ENCODE data around the gene PACS2. TPM values are rescaled to one million over a fixed set of nuclear protein-coding genes. Genes with fewer than 3 reads are reported as not detected.
A peak's percentile ranks its signal among the peaks of the same experiment; 100 is the strongest.
"Not testable (repeated sequence)": the region's sequence is repeated elsewhere in the genome, so short reads cannot be mapped to it uniquely, and the experiment has no call there.

The PACS2 gene
- total RNA-seq, 4 donors from 2014 or later, result 142 to 225 (median 183) TPM

DNA sequence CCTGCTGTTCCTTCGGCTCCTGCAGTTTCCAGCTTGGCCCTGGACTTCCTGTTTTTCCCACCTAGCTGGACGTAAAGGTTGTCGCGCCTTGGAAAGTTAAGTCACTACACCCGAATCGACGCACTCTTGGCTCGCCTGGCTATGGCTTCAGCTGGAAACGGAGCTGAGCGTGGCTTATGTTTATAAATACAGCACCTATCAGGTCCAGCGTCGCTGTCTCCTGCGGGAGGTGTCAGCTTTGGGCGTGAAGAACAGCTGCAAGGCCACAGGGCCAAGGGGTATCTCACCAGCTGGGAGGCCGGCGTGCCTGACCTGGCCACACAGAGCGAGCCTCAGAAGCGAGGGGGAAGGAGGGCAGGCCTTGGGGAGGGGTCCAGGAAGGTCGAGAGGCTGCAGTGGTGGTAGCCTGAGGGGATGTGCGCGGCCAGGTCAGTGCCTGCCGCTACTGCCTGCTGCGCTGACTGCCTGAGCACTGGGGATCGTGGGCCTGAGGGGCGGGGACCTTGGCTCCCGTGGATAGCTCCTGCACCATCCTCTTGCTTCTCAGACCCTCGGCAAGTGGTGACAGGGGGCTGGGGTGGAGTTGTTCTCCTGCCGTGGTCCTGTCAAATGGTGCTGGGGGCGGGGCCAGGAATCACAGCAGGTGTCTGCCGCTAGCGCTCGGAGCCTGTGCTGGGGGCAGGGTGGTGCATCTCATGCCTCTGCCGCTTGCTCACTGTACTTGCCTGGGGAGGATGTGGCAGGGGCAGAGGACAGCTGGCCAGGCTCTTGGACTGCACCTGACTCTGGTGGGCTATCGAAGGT, 12.5 kb downstream of the PACS2 start:
- TF ChIP-seq EP300 (IDR thresholded peaks at IDR 0.05) (no peak), POLR2A (IDR thresholded peaks at IDR 0.05) (no peak)
- TF ChIP-seq, protein P1, sequence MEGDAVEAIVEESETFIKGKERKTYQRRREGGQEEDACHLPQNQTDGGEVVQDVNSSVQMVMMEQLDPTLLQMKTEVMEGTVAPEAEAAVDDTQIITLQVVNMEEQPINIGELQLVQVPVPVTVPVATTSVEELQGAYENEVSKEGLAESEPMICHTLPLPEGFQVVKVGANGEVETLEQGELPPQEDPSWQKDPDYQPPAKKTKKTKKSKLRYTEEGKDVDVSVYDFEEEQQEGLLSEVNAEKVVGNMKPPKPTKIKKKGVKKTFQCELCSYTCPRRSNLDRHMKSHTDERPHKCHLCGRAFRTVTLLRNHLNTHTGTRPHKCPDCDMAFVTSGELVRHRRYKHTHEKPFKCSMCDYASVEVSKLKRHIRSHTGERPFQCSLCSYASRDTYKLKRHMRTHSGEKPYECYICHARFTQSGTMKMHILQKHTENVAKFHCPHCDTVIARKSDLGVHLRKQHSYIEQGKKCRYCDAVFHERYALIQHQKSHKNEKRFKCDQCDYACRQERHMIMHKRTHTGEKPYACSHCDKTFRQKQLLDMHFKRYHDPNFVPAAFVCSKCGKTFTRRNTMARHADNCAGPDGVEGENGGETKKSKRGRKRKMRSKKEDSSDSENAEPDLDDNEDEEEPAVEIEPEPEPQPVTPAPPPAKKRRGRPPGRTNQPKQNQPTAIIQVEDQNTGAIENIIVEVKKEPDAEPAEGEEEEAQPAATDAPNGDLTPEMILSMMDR (IDR thresholded peaks at IDR 0.05), result no peak
- no peak overlapping the region for H3K4me3 ChIP-seq
- H3K27me3 ChIP-seq, result no peaks in the 10 kb centered on the region
- DNase-seq (ENCODE audit: low spot score in 2 of 2), result no peak
- H3K9me3 ChIP-seq, result peaks cover 0 to 3% (median 0%) of the 10 kb centered on the region in 4 donors
- H3K27ac ChIP-seq, result peak overlapping the region in 1 of 4 donors; percentile 21
- 78 to 83% methylated on average over 24 to 32 of the region's 34 CpGs for WGBS, 2 donors
- peaks cover 0 to 86% (median 31%) of the 10 kb centered on the region in 4 donors for H3K4me1 ChIP-seq
- H3K36me3 ChIP-seq, result no peaks in the 10 kb centered on the region

DNA sequence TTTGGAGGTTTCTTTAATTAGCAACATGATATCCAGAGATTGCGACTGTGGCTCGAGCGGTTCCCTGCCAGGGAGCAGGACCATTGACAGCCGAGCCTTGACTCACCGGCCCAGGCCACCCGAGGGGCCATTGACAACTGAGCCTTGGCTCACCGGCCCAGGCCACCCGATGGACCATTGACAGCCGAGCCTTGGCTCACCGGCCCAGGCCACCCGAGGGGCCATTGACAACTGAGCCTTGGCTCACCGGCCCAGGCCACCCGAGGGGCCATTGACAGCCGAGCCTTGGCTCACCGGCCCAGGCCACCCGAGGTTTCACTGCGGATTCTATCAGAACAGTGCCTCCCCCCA, 13.1 kb downstream of the PACS2 start:
- not testable (repeated sequence) for H3K36me3 ChIP-seq; H3K27me3 ChIP-seq; DNase-seq (ENCODE audit: low spot score in 2 of 2); H3K9me3 ChIP-seq; H3K4me3 ChIP-seq; H3K27ac ChIP-seq
- peaks cover 0 to 92% (median 33%) of the 10 kb centered on the region in 4 donors for H3K4me1 ChIP-seq
- WGBS, 2 donors, result 68 to 75% methylated on average over 13 to 15 of the region's 17 CpGs

DNA sequence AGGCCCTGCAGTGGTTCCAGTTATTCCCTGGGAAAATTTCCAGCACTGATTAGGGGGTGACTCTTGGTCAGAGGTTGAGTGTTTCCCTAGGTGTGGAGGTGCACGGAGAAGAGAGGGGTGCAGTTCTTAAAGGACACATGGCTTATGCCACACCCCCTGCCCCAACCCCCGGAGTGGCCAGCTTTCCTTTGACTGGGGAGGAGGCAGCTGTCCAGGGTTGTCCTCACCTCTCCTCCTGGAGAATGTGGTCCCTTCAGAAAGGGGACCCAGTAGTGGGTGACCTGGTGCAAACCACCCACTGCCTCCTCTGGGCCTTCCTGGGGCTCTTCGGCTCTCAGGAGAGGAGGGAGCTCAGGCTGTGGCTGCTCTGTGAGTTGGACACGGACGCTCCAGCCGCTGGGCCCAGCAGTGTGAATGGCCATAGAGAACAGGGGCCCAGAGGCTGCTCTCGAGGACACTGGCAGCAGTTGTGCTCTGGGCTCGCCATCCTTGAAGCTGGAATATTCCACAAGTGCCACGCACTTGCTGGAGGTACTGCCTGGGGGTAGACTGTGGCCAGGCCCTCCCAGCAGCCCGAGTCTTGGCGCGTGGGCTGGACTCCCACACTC, 13.6 kb downstream of the PACS2 start:
- peaks cover 0 to 95% (median 33%) of the 10 kb centered on the region in 4 donors for H3K4me1 ChIP-seq
- peak overlapping the region in 2 of 4 donors; percentile 63 to 70 for H3K27ac ChIP-seq
- no peak for TF ChIP-seq EP300 (IDR thresholded peaks at IDR 0.05)
- H3K36me3 ChIP-seq, result no peaks in the 10 kb centered on the region
- 59 to 73% methylated on average over 10 to 12 of the region's 12 CpGs for WGBS, 2 donors
- DNase-seq (ENCODE audit: low spot score in 2 of 2), result no peak
- H3K9me3 ChIP-seq, result peaks cover 0 to 3% (median 0%) of the 10 kb centered on the region in 4 donors
- no peak overlapping the region for H3K4me3 ChIP-seq
- H3K27me3 ChIP-seq, result no peaks in the 10 kb centered on the region

DNA sequence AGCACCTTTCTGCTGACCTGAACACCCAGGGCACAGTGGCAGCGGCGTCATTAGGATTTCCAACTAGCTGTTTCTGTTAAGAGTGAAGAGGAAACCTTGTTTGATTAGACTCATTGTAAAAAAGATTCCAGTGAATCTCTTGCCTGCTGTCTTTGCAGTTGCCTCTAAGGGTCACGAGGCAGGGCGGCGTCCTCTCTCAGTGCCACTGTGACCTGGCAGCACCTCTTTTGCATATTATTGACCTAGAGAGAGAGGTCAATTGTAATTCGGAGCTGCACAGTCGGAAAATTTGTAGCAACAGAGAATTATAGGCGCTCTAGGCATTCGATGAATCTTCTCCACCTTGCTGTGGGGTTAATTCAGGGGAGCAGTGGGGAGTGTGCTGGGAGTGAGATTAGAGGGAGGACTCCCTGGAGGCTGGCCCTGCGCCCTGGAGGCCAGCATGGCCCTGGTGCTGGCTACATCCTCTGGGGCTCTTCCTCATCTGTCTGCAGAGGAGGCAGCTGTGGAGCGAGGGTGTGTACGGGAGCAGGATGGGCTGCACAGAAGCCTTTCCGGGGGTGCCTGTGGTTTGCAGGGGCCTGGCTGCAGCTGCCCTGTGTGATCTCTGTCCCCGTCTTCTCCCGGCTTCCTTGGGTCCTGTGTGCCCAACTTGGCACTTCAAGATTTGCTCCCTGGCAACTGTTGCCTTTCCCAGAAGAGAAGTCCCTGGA, 14.3 kb downstream of the PACS2 start:
- H3K4me3 ChIP-seq, result no peak overlapping the region
- H3K9me3 ChIP-seq, result peaks cover 0 to 3% (median 0%) of the 10 kb centered on the region in 4 donors
- DNase-seq (ENCODE audit: low spot score in 2 of 2), result no peak
- H3K36me3 ChIP-seq, result no peaks in the 10 kb centered on the region
- peaks cover 0 to 95% (median 37%) of the 10 kb centered on the region in 4 donors for H3K4me1 ChIP-seq
- H3K27ac ChIP-seq, result peak overlapping the region in 2 of 4 donors; percentile 63 to 70
- no peaks in the 10 kb centered on the region for H3K27me3 ChIP-seq
- 62 to 69% methylated on average over 15 of the region's 15 CpGs for WGBS, 2 donors
- TF ChIP-seq, protein P1 (IDR thresholded peaks at IDR 0.05), result no peak
- no peak for TF ChIP-seq EP300 (IDR thresholded peaks at IDR 0.05)
- TF ChIP-seq POLR2A (IDR thresholded peaks at IDR 0.05), result no peak

DNA sequence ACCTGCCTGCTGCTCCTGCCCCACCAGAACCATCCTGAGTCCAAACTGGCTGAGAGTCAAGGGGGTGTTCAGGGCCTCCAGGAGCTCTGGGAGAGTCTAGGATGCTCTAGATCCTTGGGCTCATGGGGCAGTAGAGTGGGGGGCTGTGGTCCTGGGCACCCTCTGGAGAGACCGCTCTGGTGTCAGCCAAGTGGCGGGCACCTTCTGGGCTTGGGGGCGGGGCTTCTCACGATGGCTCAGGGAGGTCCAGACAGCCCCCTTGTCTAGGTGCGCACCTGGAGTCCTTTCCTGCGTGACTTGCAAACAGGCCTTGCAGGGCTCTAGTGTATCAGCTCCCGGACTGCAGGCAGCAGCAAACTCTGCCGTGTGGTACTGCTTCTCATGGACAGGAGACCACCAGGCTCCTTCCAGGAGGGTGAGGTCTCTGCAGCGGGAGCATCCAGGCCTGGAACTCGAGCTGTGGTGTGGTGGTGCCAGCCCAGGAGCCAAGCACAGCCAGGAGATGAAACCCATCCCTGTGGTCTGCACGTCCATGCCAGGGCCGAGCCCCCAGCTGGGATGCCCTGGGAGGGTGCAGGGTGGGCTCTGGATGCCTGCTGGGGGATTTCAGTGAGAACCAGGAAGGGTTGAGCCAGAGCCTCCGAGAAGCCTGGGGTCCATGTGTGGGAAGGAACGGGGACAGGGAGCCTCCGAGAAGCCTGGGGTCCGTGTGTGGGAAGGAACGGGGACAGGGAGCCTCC, 15.0 kb downstream of the PACS2 start:
- Histone ChIP-seq H3K36me3 (no peaks in the 10 kb centered on the region), H3K9me3 (peaks cover 0 to 3% (median 0%) of the 10 kb centered on the region in 4 donors), H3K27me3 (no peaks in the 10 kb centered on the region), H3K4me3 (no peak overlapping the region), H3K27ac (peak overlapping the region in 2 of 4 donors; percentile 63 to 70), H3K4me1 (peaks cover 0 to 95% (median 36%) of the 10 kb centered on the region in 4 donors)
- TF ChIP-seq EP300 (IDR thresholded peaks at IDR 0.05), result no peak
- TF ChIP-seq, protein P1 (IDR thresholded peaks at IDR 0.05), result no peak
- WGBS, 2 donors, result 74 to 83% methylated on average over 14 to 16 of the region's 17 CpGs
- DNase-seq (ENCODE audit: low spot score in 2 of 2), result no peak
